GM19240 (cell line): ENCODE measurements around the gene FLAD1.

ENCODE experiments used
- DNase-seq: peaks from one replicate; pipeline ENCODE4 v3.0.0; 2011; ENCODE audit warnings: low spot score; ENCODE audit not compliant: insufficient read length

The FLAD1 gene

GRCh38 chr1:155014709-155015508 is 31.8 kb downstream of the FLAD1 start:
- no peak for DNase-seq

- DNase-seq = no peak
Observed at GRCh38 chr1:155015527-155016230, 32.5 kb downstream of the FLAD1 start.

GRCh38 chr1:155016231-155016831 is 33.2 kb downstream of the FLAD1 start:
- no peak for DNase-seq

GRCh38 chr1:155017041-155017945 is 34.1 kb downstream of the FLAD1 start:
- DNase-seq = peak; percentile 83

GRCh38 chr1:155017946-155018316 is 34.8 kb downstream of the FLAD1 start:
- no peak for DNase-seq

- no peak for DNase-seq
Observed at GRCh38 chr1:155018617-155019348, 35.6 kb downstream of the FLAD1 start.

GRCh38 chr1:155019377-155020245 is 36.5 kb downstream of the FLAD1 start:
- DNase-seq = no peak

GRCh38 chr1:155022136-155022926 is 39.2 kb downstream of the FLAD1 start:
- no peak for DNase-seq

GRCh38 chr1:155022927-155023236 is 39.7 kb downstream of the FLAD1 start:
- DNase-seq = no peak

- no peak for DNase-seq
Observed at GRCh38 chr1:155023627-155024026, 40.5 kb downstream of the FLAD1 start.

GRCh38 chr1:155024315-155024714 is 41.2 kb downstream of the FLAD1 start:
- no peak for DNase-seq

- no peak for DNase-seq
Observed at GRCh38 chr1:155026154-155026553, 43.0 kb downstream of the FLAD1 start.

- DNase-seq = no peak
Observed at GRCh38 chr1:155026588-155026987, 43.4 kb downstream of the FLAD1 start.

GRCh38 chr1:155029513-155030242 is 46.5 kb downstream of the FLAD1 start:
- DNase-seq = no peak

- DNase-seq = no peak
Observed at GRCh38 chr1:155030243-155030795, 47.2 kb downstream of the FLAD1 start.

- DNase-seq = no peak
Observed at GRCh38 chr1:155030899-155031298, 47.8 kb downstream of the FLAD1 start.

- DNase-seq = no peak
Observed at GRCh38 chr1:155032886-155033285, 49.7 kb downstream of the FLAD1 start.

- DNase-seq = no peak
Observed at GRCh38 chr1:155033524-155033923, 50.4 kb downstream of the FLAD1 start, which contains the start of the genes DCST1 and DCST2. DCST1 (plus strand) TSS chr1:155033824; CDS start chr1:155034037, 213 bp downstream. DCST2 (minus strand) TSS chr1:155033781; CDS start chr1:155033701, 80 bp downstream.
